ENCODE measurements around the gene KIAA1549. TPM values are rescaled to one million over a fixed set of nuclear protein-coding genes. Genes with fewer than 3 reads are reported as not detected.

Gene KIAA1549
- total and polyA plus RNA-seq, 2 of the 8 experiments (the other 6 are each of a cell fraction or from before 2014, with no cell fraction given): 6.5 to 17.3 TPM

DNA sequence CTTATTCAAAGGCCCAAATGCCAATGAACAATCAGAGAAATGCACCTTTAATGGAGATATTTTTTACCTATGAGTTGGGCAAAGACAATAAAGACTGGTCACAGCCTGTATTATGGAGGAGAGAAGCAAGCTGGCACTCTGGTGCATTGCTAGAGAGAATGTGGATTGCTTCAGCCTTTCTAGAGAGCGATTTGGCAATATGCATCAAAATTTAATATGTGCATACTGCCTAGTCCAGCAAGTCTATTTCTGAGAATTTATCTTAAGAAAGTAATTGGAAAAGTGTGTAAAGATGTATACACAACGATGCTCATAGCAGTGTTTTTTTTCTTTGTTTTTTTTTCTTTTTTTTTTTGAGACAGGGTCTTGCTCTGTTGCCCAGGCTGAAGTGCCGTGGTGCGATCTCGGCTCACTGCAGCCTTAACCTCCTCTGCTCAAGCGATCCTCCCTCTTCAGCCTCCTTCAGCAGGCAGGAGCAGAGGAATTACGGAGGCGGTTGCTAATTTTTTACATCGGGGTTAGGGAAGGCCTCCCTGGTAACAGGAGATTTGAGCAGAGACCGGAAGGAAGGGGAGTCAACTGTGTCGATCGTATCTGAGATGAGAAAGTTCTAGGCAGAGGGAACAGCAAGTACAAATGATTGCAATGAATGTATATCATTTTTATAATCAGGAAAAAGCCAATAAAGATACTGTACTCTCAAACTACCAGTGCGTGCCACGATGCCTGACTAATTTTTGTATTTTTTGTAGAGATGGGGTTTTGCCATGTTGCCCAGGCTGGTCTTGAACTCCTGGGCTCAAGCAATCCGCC is 16.4 kb downstream of the KIAA1549 start (continued):
- no peak for TF ChIP-seq NRF1 (IDR thresholded peaks at IDR 0.05; ENCODE audit: low read depth, low read length)
- TF ChIP-seq, protein P1, sequence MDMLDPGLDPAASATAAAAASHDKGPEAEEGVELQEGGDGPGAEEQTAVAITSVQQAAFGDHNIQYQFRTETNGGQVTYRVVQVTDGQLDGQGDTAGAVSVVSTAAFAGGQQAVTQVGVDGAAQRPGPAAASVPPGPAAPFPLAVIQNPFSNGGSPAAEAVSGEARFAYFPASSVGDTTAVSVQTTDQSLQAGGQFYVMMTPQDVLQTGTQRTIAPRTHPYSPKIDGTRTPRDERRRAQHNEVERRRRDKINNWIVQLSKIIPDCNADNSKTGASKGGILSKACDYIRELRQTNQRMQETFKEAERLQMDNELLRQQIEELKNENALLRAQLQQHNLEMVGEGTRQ (IDR thresholded peaks at IDR 0.05; ENCODE audit: low read length): no peak
- TF ChIP-seq JUND (IDR thresholded peaks at IDR 0.05; ENCODE audit: low read length): no peak

Data from H1 (cell line).